Left kidney (tissue), 2 donors: ENCODE results near the gene ITCH. TPM values are rescaled to one million over a fixed set of nuclear protein-coding genes. Genes with fewer than 3 reads are reported as not detected.
"Not testable (repeated sequence)": the region's sequence is repeated elsewhere in the genome, so short reads cannot be mapped to it uniquely, and the experiment has no call there.

Experiments used
- DNase-seq: peaks from one replicate; pipeline ENCODE4 v3.0.0-alpha.2; 2013
- polyA plus RNA-seq: library from polyadenylated mRNA; unstranded; fragments of 120-200 nt; gene quantifications from one replicate; pipeline ENCODE4 v1.2.1, GENCODE V29; 2013; ENCODE audit not compliant: insufficient read length

The ITCH gene
- polyA plus RNA-seq, 1 donor, result 58.8 TPM

DNA sequence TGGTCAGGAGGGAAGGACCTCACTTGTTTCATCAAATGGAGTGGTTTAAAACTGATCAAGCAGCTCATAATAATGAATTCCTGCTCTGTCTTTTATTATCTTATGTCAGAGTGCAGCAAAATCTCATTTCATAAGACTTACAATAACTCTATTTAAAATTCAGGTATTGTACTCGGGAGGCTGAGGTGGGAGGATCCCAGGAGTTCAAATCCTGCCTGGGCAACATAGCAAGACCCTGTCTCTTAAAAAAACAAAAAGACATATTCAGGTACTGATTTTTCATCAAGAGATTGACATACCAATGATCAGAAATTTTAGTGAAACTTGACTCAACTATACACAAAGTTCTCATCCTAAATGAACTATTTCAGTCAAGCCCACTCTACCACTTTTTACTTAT is 147.5 kb downstream of the ITCH start:
- DNase-seq, result no peak

DNA sequence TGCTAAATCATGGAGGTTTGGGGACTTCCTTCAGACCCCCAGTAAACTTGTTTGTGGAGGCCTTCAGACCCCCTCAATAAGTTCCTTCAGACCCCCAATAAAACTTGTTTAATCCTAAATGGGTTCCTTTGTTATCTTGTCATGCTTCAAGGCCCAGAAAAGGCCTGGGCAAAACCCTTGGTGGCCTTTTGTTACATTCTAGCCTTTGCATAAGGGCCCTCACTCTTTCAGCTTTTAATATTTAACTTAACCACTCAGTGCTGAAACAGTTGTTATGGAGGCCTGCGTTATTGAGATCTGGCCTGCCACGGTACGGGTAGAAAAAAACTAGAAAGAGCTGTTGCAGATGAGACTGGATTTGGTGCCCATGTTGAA is 148.8 kb downstream of the ITCH start:
- no peak for DNase-seq

DNA sequence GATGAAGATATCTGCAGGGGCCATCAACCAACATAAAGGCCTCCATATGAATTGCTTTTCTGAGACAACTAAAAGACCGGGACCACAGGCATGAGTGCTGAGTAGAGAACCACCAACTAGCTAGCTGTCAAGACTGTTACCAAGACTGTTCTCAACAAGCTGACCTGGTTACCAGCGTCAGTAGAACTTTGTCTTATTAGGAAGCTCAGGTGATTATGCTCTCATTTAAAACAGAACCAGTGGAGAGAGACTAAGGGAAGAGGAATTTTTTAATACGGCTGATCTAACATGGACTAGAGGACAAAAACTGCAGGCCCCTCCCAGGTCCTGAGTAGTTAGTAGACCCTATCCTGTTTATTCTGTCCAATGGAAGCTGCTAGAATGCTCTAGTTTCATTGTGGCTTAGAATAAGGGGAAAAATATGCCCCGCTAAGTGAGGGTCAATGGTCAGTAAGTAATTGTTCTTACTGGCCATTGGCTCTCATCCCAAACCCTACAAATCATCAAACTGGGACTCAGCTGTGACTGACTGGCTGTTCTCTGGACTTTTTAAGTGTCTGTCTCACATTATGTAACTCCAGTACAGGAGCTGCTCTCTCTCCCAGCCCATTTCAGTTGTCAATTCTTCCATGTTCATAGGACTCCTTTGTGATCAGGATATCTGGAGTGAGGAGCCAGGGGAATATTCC is 149.3 kb downstream of the ITCH start:
- DNase-seq, result no peak

DNA sequence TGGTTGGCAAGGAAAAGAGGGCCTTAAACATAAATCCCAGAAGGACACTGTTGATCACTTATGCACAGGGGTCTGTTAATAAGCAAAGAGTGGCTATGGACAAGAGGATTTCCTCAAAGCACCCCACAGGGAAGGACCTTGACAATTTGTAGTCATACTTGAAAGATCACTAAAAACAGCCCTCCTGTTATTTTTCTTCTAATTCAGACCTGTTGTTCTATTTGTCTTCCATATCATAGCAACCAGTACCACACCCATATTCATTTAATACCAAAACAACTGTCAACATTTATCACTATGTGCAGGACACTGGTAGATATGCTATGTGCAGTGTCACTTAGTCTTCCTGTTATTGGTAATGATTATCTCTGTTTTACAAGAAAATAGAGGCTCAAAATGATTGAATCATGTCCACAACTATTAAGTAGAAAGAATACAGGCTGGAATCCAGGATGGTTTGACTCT is 149.9 kb downstream of the ITCH start:
- no peak for DNase-seq

DNA sequence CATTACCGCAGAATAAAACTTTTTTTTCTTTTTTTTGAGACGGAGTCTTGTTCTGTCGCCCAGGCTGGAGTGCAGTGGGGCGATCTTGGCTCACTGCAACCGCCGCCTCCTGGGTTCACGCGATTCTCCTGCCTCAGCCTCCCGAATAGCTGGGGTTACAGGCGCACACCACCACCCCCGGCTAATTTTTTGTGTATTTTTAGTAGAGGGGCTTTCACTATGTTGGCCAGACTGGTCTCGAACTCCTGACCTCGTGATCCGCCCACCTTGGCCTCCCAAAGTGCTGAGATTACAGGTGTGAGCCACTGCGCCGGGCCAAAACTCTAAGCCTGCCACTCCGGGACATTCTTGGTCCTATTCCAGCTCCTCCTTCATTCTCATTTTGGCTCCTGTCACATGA is 151.0 kb downstream of the ITCH start:
- DNase-seq, result not testable (repeated sequence)

DNA sequence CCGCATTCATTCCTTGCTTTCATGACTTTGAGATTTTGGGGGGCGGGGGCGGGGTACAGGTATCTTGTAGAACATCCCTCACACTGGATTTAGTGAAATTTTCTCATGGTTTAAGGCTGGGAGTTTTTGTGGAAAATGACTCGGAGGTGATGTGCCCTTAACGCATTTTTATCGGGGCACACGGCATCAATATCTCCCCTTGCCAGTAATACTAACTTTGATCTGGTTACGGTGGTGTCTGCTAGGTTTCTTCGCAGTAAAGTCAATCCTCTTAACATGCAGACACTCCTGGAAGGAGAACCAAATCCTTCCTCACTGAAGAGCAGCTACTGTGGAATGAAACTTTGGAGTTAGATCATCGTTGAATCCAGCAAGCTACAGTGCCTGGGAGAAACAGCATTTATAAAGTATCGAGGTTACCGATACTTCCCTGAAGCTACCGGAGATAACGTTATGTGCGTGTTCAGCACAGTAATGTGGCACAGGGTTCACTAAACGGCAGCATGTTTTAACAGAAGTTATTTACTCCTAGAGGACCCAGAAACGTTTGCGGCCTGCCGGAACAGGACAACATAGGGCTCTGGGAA is 151.9 kb downstream of the ITCH start:
- peak; percentile 10 for DNase-seq

DNA sequence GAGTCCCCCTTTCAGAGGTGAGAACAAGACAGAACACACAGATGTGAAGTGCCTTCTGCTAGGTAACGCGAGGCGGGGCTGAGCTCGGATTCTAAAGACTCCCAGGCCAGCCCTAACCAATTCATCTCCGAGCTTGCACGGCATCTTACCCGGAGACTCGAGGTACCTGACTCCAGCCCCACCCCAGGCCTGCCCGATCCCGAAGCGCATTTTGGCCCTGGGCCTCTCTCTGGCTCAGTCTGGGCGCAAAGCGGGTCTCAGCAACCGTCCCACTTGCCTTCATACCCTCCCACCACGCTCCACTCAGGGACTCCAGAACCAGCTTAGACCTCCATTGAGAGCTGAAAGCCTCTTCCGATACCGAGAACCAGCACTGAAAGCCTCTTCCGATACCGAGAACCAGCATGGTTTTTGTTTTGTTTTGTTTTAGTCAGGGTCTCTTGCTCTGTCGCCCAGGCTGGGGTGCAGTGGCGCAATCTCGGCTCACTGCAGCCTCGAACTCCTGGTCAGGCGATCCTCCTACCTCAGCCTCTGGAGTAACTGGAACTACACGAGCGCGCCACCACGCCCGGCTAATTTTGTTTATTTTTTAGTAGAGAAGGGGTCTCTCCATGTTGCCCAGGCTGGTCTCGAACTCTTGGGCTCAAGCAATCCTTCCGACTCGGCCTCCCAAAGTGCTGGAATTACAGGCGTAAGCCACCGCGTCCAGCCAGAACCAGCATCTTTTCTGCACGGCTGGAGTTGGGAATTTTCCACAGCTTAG is 152.6 kb downstream of the ITCH start:
- DNase-seq, result peak; percentile 58

DNA sequence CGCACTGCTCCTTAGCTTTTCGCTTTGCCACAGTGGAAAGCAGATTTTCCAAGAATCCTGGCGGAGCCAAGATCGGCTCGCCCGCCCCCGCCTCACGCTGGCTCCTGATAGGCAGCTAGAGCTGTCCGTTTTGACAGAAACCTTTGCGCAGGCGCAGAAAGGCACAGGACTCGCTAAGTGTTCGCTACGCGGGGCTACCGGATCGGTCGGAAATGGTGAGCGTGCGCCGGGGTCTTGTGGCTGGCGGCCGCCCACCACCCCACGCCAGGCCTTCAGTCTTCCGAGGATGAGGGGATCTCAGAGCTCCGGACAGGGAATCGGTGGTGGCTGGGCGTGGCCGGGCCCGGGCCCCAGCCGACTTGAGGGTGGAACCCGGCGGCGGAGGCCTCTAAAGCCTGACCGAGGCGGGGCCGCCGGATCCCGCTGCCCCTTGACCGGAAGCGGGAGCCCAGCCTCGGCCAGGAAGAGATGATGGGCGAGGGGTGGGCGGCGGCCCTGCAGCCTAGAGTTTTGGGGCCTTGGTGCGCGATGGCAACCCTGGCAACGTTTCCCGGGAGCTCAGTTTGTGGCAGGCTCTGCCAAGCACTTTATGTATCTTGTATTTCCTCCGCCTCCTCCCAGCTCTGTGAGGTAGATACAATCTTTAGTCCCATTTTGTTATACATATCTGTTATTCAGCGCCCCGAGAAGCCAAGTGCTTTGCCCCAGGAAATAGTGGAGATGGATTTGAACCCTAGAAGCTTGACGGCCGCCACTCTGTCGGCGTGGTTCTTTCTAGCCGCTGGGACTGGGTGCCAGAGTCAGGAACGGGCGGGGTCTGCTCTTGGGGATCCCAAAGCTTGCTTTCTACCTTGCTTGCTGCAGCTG is 153.4 kb downstream of the ITCH start, which contains the start of gene DYNLRB1:
DYNLRB1 (plus strand) TSS at position 176 of the 867 bp plus-strand sequence; CDS start at position 213, 37 bp downstream.
- DNase-seq, result peak; percentile 98

DNA sequence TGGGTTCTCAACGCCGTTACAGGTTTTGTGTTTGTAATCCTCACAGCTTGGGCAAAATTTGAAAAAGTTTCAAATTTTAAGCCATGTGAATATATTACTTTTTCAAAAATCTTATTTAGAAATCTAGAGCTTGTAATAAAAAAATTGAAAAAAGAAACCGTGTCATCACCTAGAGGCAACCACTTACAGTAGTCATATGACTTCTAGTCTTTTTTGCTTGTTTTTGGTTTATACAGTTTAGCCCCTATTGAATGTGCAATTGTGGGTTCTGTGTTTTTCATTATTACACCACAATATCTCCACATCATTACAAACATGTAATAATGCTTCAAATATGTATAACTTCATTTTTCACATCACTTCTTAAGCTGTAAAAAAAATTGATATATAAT is 154.0 kb downstream of the ITCH start:
- DNase-seq, result no peak

DNA sequence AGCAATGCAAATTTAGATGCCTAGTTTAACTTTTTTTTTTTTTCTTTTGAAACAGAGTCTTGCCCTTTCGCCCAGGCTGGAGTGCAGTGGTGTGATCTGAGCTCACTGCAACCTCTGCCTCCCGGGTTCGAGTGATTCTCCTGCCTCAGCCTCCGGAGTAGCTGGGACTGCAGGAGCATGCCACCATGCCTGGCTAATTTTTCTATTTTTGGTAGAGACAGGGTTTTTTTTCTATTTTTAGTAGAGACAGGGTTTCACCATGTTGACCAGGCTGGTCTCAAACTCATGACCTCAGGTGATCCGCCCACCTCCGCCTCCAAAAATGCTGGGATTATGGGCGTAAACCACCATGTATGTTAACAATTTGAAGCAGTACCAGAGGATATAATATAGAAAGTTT is 155.8 kb downstream of the ITCH start:
- DNase-seq, result not testable (repeated sequence)

DNA sequence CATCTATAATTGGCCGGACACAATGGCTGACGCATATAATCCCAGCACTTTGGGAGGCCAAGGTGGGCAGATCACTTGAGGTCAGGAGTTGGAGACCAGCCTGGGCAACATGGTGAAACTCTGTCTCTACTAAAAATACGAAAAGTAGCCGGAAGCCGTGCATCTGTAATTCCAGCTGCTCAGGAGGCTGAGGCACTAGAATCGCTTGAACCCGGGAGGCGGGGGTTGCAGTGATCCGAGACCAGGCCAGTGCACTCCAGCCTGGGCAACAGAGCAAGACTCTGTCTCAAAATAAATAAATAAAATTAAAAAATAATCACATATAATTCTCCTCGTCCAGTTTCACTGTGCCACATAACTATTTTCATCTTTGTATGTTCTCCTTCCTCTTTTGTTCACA is 156.8 kb downstream of the ITCH start:
- not testable (repeated sequence) for DNase-seq

DNA sequence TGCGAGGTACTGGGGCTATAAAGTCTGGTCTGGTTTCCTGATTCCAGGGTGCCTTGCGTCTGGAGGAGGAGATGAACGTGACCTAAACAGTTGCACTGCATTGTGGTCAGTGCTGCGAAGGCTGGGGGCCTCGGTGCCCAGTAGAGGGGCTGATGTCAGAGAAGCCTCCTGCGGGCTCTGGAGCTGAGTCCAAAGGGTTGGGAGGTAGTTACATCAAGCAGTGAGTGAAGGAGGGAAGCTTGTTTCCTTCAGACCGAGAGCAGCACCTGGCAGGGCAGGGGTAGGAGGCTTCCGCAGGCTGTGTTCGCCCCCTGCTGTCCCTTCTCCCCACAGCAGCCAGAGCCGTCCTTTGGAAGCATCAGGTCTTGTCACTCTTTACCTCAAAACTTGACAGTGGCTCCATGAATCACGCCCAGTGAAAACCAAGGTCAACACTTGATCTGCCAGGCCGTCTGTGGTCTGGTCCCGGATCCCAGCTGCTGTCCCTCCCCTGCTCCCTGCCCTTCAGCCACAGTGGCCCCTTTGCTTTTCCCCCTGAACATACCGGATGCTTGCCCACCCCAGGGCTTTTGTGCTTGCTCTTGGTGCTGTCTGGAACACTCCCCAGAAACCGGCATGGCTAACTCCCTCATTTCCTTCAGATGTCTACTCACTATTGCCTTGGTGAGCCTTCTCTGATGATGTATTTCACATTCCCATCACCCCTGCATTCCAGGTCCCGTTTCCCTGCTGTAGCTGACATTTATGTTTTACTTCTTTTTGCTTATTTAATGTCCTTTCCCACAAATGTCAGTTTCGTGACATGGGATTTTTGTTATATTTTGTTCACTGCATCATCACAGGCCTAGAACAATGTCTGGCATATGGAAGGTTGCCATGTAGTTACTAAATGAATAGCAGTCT is 160.1 kb downstream of the ITCH start:
- DNase-seq, result no peak

DNA sequence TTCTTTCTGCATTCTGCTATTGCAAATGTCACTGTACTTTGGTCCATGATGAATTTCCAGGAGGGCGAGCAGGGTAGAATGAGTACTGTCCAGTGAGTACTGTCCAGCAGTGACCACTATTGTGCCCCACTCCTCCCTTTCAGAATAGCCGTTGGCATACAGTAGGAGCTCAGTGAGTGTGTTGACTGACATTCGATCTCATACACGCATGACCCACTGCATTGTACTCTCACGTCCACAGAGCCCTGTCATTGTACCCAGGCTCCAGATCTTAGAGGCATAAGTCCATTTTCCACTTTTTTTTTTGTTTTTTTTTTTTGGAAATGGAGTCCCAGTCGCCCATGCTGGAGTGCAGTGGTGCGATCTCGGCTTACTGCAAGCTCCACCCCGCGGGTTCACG is 161.4 kb downstream of the ITCH start:
- DNase-seq, result no peak

DNA sequence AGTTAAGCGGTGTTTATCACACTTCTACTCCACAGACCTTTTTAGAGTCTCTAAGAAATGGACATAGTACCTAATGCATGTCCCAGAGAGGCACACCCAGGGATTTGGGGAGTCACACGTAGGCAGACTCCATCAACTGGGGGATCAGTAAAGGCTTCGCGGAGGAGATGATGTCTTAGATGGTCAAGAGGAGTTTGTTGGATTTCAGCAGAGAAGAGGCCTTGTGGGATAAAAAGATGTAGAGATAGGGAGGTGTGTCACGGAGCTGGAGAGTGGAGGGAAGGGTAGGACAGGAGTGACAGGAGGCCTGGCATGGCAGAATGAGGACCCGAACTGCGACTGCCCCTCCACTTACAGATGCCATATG is 162.3 kb downstream of the ITCH start:
- DNase-seq, result no peak

DNA sequence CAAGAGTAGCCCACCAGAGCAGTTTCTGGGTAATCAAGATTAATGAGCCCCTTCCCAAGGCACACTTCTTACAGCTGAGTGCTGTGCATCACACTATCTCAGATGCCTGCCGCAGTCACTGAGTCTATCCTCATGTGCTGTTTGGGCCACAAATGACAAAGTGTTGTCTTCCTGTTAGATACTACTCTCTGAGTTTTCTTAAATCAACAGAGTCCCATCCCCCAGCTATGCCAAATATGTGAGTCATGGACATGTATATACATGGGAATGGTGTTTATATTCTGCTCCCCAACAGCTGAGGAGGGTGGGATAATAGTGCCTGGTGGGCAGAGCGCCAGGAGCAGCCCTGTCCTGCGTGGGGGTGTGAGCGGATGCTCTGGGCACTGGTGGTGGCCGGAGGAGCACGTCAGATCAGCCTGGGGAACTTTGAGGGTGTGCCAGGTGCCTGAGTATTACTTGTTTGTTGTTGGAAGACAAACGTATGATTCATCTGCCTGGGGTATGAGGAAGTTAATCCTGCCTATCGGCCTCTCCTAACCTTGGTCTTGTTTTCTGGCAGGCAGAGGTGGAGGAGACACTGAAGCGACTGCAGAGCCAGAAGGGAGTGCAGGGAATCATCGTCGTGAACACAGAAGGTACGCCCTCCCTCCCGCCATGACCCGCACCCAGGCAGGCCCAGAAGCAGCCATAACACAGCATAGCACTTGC is 162.8 kb downstream of the ITCH start:
- no peak for DNase-seq

DNA sequence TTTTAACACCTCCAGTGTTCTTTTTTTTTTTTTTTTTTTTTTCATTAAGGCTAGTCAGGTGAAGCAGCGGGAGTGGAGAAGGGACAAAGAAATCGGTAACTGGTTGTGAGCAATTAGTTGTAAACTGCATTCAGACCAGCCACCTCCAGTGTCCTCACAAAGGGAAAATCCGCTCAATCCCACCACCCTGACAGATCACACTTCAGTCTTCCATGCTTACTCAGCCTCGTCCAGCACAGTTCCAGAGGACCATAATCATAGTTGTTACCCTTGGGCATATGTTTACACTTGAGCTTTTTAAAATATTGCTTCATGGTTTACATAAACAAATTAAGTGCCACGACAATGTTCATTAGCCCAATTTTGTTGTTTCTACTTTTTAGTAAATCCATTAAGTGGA is 163.4 kb downstream of the ITCH start:
- no peak for DNase-seq

DNA sequence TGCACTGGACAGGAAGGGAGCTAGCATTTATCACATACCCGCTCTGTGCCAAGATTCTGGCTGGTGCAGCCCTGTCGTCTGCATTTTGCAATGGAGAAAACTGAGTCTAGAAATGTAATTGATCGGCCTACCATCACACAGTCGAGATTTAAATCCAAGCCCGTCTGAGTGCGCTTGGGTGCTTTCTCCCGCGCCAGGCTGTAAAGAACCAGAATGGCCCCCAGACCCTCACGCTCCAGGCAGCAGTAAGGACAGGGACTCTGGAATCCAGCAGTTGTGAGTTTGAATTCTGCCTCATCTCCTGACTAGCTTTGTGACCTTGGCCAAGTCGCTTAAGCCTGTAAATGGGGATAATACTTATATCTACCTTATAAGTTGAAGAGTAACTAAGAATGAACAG is 163.9 kb downstream of the ITCH start:
- DNase-seq, result no peak

DNA sequence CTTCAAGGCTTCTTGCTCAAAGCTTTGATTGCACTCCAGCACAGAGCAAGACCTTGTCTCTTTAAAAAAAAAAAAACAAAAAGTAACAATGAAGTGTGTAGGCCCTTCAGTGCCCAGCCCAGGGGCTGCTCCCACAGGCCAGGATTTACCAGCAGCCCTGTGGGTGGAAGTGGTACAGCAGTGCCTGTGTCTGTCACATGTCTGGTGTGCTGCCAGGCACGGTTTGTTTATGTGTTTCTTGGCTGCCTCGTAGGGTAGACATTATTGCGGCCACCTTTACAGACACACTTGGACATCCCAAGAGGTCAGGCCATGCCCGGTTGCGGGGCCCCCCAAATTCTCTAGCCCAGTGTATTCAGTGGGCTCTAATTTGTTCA is 165.8 kb downstream of the ITCH start:
- DNase-seq, result no peak

DNA sequence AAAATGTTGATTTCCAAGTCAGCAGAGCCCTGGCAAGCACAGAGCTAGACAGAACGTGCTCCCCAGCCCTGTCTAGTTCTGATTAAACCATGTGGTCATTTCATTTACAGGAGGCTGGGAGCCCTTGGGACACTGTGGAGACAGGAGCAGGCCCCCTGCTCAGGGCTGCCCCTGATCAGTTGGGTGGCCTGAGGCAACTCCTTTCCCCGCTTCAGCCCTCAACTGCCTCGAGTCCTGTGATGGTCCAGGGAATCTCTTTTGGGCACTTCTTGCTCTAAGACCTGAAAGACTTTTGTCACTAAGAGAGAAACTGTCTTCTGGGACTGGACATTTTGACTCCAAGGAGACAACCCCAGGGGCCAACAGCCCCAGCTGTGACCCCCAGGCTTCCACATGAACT is 166.7 kb downstream of the ITCH start:
- no peak for DNase-seq

DNA sequence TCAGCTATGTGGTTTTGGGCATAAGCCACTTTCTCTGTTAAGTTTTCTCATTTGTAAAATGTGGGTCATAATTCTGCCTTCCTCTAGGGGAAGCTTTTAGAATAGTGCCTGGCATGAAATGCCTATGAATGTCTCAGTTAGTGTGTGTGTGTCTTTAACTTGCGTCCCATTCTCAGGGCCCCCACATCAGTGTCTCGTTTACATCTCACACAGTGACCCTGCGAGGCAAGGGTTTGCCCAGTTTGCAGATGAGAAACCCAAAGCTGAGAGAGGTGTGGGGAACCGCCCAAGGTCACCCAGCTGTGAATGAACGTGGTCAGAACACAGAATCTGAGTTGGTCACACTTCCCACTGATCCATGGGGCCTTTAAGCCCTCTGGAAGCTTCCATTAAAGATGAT is 167.3 kb downstream of the ITCH start:
- no peak for DNase-seq
